Activated CD8-positive, alpha-beta memory T cell treated with anti-CD3 and anti-CD28 coated beads for 36 hours (primary cell): ENCODE data around the gene MSANTD4. TPM values are rescaled to one million over a fixed set of nuclear protein-coding genes. Genes with fewer than 3 reads are reported as not detected.

ENCODE experiments used
- total RNA-seq, 2 experiments: library from RNA; stranded (reverse); gene quantifications; one replicate each; pipeline ENCODE4 v1.2.3, GENCODE V29; 2021

MSANTD4 gene
- total RNA-seq, 2 experiments from 2014 or later: 17.0 to 18.8 TPM

Other genes starting within 250 kb of the MSANTD4 start
- gene KBTBD3, start 55.1 kb upstream of the MSANTD4 start, total RNA-seq: 1 to 10 TPM; 4.7 to 7.2 TPM
- gene AASDHPPT, start 55.4 kb upstream of the MSANTD4 start, total RNA-seq: 10 to 100 TPM; 52.0 to 56.8 TPM